Ishikawa (cell line): ENCODE data around the gene PTPRN2.

Experiments
- CEBPB ChIP-seq: IDR thresholded peaks from 2 replicates; pipeline ENCODE4 v1.6.1; 2012
- CREB1 ChIP-seq: IDR thresholded peaks from 2 replicates; pipeline ENCODE4 v1.6.1; 2012; ENCODE audit warnings: low read depth
- EGR1 ChIP-seq: IDR thresholded peaks from 2 replicates; pipeline ENCODE4 v1.6.1; 2012
- EP300 ChIP-seq: IDR thresholded peaks from 2 replicates; pipeline ENCODE4 v1.6.1; 2012; ENCODE audit warnings: borderline replicate concordance
- FOXM1 ChIP-seq: IDR thresholded peaks from 2 replicates; pipeline ENCODE4 v1.6.1; 2012; ENCODE audit warnings: low read depth, borderline replicate concordance
- NFIC ChIP-seq: IDR thresholded peaks from 2 replicates; pipeline ENCODE4 v1.6.1; 2012
- RAD21 ChIP-seq: IDR thresholded peaks from 2 replicates; pipeline ENCODE4 v1.6.1; 2012; ENCODE audit warnings: low read depth
- TAF1 ChIP-seq: IDR thresholded peaks from 2 replicates; pipeline ENCODE4 v1.6.1; 2012; ENCODE audit warnings: low read depth, mild to moderate bottlenecking
- TCF12 ChIP-seq: IDR thresholded peaks from 2 replicates; pipeline ENCODE4 v1.6.1; 2012; ENCODE audit warnings: low read depth
- TEAD4 ChIP-seq: IDR thresholded peaks from 2 replicates; pipeline ENCODE4 v1.6.1; 2012
- YY1 ChIP-seq: IDR thresholded peaks from 2 replicates; pipeline ENCODE4 v1.6.1; 2012; ENCODE audit warnings: low read depth
- ZBTB7A ChIP-seq: IDR thresholded peaks from 2 replicates; pipeline ENCODE4 v1.6.1; 2012; ENCODE audit warnings: low read depth
- TF ChIP-seq, protein P1 (sequence below): IDR thresholded peaks from 2 replicates; pipeline ENCODE4 v1.6.1; 2012
- TF ChIP-seq, protein P2 (sequence below): IDR thresholded peaks from 2 replicates; pipeline ENCODE4 v1.6.1; 2012; ENCODE audit warnings: low read depth, mild to moderate bottlenecking
- TF ChIP-seq, protein P3 (sequence below): IDR thresholded peaks from 2 replicates; pipeline ENCODE4 v1.6.1; 2012

The PTPRN2 gene

DNA sequence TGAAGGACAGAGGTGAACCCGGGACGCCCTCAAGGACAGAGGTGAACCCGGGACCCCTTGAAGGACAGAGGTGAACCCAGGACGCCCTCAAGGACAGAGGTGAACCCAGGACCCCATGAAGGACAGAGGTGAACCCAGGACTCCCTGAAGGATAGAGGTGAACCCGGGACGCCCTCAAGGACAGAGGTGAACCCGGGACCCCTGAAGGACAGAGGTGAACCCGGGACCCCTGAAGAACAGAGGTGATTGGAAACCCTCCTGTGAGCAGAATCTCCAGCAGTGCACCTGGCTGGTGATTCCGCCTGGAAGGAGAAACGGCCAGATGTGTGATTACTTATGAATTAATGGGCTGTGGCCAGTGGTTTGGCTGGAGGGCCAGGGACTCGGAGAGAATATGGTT lies 272.3 kb downstream of the PTPRN2 start:
- TF ChIP-seq RAD21 (no peak), CREB1 (no peak), YY1 (no peak), TCF12 (no peak), NFIC (no peak), CEBPB (no peak), TAF1 (no peak), EP300 (no peak), FOXM1 (no peak), ZBTB7A (no peak), EGR1 (no peak), TEAD4 (no peak)
- TF ChIP-seq, protein P1, sequence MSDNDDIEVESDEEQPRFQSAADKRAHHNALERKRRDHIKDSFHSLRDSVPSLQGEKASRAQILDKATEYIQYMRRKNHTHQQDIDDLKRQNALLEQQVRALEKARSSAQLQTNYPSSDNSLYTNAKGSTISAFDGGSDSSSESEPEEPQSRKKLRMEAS = no peak
- TF ChIP-seq, protein P2, sequence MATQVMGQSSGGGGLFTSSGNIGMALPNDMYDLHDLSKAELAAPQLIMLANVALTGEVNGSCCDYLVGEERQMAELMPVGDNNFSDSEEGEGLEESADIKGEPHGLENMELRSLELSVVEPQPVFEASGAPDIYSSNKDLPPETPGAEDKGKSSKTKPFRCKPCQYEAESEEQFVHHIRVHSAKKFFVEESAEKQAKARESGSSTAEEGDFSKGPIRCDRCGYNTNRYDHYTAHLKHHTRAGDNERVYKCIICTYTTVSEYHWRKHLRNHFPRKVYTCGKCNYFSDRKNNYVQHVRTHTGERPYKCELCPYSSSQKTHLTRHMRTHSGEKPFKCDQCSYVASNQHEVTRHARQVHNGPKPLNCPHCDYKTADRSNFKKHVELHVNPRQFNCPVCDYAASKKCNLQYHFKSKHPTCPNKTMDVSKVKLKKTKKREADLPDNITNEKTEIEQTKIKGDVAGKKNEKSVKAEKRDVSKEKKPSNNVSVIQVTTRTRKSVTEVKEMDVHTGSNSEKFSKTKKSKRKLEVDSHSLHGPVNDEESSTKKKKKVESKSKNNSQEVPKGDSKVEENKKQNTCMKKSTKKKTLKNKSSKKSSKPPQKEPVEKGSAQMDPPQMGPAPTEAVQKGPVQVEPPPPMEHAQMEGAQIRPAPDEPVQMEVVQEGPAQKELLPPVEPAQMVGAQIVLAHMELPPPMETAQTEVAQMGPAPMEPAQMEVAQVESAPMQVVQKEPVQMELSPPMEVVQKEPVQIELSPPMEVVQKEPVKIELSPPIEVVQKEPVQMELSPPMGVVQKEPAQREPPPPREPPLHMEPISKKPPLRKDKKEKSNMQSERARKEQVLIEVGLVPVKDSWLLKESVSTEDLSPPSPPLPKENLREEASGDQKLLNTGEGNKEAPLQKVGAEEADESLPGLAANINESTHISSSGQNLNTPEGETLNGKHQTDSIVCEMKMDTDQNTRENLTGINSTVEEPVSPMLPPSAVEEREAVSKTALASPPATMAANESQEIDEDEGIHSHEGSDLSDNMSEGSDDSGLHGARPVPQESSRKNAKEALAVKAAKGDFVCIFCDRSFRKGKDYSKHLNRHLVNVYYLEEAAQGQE = no peak
- TF ChIP-seq, protein P3, sequence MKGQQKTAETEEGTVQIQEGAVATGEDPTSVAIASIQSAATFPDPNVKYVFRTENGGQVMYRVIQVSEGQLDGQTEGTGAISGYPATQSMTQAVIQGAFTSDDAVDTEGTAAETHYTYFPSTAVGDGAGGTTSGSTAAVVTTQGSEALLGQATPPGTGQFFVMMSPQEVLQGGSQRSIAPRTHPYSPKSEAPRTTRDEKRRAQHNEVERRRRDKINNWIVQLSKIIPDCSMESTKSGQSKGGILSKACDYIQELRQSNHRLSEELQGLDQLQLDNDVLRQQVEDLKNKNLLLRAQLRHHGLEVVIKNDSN = no peak

DNA sequence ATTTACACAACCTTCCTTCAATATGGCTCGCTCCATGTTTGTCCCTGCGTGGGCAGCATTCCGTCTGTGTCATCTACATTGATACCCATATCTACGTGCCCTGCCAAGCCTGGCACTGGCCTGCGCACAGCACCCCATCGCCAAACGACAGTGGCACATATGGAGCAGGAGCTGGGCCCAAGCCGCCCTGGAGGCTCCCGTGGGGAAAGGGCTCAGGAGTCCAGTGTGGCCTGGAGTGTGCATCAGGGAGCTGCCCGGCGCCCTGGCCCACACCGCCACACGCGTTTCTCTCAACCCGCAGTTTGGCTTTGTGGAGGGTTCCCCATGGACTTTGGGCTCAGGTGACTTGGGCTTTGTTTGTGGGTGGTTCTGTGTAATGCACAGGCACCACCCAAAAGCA lies 273.2 kb downstream of the PTPRN2 start:
- TF ChIP-seq TCF12 (no peak), NFIC (no peak), EGR1 (no peak), TEAD4 (no peak), RAD21 (no peak), FOXM1 (no peak), TAF1 (no peak), YY1 (no peak), ZBTB7A (no peak), CREB1 (no peak), EP300 (no peak), CEBPB (no peak)
- TF ChIP-seq, protein P3 = no peak
- TF ChIP-seq, protein P1 = no peak
- TF ChIP-seq, protein P2 = no peak

DNA sequence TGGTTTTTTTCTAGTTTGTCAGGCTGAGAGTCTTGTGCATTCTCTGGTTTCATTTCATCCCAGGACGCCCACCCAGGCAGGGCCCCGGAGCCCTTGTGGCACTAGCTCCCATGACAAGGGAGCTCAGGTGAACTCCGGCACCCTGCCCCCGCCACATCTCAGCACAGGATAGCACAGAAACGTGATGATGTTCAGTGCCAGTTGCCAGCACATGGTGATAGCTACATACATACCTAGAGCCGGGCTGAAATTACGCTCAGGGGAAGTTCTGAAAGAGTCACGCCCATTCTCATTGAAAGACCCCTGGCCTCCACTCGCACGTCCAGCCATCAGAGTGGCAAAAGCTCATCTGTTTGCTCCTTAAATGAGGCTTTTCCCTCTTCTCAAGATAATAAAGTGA lies 273.7 kb downstream of the PTPRN2 start:
- TF ChIP-seq CEBPB (no peak), FOXM1 (no peak), TCF12 (no peak), ZBTB7A (no peak), EP300 (no peak), RAD21 (no peak), YY1 (no peak), EGR1 (no peak), TEAD4 (no peak), NFIC (no peak), CREB1 (no peak), TAF1 (no peak)
- TF ChIP-seq, protein P3 = no peak
- TF ChIP-seq, protein P1 = no peak
- TF ChIP-seq, protein P2 = no peak

DNA sequence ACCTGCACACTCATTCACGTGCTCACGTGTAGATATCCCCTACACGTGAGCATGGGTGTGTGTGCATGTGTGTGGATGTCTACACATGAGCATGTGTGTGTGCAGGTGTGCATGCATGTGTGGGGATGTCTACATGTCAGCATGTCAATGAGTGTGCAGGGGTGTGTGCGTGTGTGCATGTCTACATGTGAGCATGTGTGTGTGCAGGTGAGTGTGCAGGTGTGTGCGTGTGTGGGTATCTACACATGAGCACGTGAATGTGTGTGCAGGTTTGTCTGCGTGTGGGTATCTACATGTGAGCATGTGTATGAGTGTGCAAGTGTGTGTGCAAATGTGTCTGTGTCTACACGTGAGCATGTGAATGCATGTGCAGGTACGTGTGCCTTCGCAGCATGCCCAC lies 274.8 kb downstream of the PTPRN2 start:
- TF ChIP-seq TEAD4 (no peak), ZBTB7A (no peak), CREB1 (no peak), TAF1 (no peak), NFIC (no peak), FOXM1 (no peak), YY1 (no peak), EP300 (no peak), CEBPB (no peak)
- TF ChIP-seq, protein P3 = no peak
- TF ChIP-seq, protein P2 = no peak
